ENCODE results near the gene TEX22.

- TF ChIP-seq CTCF (IDR thresholded peaks at IDR 0.05; ENCODE audit: low read depth, low read length, missing input control) (no peak), TAF1 (conservative IDR thresholded peaks at IDR 0.05) (no peak), GABPA (IDR thresholded peaks at IDR 0.05 in 1 of 2, conservative IDR thresholded peaks at IDR 0.05 in 1 of 2) (no peak), RXRA (IDR thresholded peaks at IDR 0.05) (no peak), ATF3 (IDR thresholded peaks at IDR 0.05) (no peak), RAD21 (IDR thresholded peaks at IDR 0.05) (no peak)
Observed at GRCh38 chr14:105386581-105387529, 11.5 kb upstream of the TEX22 start.

Data from liver (tissue), 3 donors.